ENCODE data around the gene NSUN7.
"Not testable (repeated sequence)": the region's sequence is repeated elsewhere in the genome, so short reads cannot be mapped to it uniquely, and the experiment has no call there.

NSUN7 gene, protein sequence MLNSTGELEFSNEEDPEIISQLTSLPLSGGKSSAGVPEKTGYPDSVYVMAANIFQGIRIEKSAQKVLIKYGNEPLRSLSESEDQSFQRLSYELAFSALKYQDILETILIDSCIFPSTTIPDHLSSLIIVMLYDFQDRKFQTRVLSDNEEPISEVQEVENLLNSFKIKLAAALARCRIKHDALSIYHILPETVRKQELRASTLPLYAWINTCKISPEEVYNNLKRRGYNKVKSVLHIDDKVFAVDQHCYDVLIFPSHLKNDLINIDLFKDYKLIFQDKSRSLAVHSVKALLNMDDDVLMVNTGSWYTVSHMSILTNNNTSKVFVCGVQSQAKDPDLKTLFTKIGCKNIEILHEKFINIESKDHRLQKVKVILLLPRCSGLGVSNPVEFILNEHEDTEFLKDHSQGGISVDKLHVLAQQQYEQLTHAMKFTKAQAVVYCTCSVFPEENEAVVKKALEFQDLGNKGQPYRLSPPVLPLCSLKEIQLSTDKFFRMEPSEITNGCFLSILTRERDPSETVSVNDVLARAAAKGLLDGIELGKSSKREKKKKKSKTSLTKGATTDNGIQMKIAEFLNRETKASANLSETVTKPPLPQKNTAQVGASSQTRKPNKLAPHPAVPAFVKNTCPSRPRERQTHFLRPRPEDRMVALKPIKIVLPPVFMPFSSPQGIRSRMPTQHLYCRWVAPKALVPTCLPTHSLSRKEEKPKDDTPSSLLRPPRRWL

DNA sequence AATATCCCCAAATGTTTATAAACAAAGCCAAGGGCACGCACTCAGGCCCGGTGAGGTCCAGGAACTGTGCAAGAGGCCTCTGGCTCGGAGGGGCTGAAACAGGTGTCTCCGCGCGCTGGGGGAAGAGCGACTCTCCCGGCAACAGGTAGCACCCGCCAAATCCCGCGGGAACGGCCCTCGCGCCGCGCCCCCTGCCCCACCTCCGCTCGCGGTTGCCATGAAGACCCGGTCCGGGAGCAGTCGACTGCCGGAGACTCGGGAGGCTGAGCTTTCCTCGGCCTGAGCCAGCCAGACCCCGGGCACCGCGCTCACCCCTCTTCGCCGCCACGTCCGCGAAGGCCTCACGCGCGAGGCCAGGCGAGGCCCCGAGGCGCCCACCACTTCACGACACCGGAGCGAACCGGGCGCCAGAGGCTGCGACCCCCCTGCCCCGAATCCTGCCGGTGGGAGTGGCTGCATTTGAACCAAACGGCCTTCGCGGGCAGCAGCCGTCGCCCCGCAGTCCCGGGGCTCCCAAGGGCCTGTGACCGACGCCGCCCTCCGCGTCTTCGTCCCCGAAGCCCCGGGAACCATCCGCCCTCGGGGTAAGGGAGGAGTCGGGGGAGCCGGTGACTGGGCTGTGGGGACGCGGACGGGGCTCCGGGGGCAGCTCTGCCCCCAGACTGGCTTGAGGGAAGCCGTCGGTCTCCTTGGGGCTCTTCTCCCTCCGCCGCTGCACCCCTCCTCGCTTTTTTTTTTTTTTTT lies at the start of gene NSUN7:
NSUN7 (plus strand) TSS at position 239 of the 744 bp plus-strand sequence. CDS start 739 bp downstream, outside the sequence.
- DNase-seq (ENCODE audit: low read depth): no peak

DNA sequence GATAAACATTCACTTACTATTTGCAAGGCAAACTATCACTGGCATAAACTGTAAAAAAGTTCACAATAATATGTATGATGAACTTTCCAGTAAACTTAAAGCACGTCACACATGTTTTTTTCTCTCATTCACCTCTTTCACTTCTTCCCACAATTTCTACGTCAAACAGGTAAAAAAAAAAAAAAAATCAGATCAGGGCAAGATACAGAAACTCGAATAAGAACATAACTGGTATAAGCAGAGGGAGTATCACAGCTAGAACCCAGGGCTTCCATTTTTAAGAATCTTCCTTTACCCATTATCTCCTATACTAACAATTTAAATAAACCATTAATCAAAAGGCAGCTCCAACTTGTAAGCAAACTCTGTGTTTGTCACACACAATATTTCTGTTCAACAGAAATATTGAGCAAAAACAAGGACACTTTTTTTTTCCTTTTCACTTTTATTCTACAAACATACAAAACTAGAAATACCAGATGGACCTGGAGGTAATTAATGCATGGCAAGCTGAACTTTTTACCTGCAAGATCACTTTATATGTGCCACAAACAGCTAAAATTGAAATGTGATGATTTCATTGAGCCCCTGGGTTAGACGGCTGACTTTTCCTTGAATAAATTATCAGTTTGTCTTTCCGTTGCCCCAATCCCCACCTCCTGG lies 47.5 kb upstream of the NSUN7 start:
- DNase-seq (ENCODE audit: low read depth): no peak

DNA sequence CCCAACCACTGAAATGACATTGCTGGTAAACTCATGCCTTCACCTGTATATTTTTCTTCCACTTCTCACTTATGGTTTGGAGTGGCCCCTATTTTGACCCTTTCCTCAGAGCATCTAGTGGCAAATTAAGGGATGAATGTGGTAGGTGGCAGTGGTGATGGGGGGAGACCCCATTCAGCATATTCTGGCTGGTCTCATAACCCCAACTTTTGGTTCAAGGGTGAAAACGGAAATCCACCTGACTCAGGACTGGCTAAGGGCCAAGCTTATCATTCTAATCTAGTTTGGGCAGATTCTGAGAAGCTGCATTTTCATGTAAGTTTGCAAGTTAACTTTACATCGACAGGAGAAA lies 47.0 kb upstream of the NSUN7 start:
- DNase-seq (ENCODE audit: low read depth): no peak

DNA sequence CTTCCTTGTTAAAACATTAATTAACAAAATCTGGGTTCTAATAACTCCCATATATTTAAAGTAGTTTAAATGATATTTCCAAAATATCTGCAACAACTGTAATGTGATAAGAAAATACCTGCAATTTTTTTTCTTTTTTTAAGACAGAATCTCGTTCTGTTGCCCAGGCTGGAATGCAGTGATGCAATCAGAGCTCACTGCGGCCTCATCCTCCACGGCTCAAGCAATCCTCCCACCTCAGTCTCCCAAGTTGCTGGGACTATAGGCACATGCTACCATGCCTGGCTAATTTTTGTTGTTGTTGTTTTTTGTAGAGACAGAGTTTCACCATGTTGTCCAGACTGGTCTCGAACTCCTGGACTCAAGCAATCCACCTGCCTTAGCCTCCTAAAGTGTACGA lies 45.7 kb upstream of the NSUN7 start:
- no peak for DNase-seq (ENCODE audit: low read depth)

DNA sequence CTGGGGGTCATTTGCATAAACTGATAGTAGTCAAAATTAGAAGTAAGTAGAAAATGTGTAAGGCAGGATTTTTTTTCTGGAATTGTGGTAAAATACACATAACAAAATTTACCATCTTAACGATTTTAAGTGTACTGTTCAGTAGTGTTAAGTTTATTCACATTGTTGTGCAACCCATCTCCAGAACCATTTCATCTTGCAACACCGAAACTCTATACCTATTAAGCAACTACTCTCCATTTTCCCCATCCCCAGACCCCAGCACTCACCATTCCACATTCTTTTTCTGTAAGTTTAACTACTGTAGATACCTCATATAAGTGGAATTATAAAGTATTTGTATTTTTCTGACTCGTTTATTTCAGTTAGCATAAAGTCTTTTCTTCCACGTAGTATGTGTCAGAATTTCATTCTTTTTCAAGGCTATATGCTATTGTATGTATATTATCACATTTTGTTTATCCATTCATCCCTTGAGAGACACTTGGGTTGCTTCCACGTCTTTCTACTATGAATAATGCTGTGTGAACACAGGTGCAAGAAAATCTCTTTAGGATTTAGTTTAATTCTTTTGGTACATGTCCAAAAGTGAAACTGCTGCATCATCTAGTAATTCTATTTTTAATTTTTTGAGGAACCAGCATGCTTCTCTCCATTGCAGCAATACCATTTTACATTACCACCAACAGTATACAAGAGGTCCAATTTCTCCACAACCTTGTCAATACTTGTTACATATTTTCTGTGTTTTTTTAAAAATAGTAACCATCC lies 39.1 kb upstream of the NSUN7 start:
- no peak for DNase-seq (ENCODE audit: low read depth)

DNA sequence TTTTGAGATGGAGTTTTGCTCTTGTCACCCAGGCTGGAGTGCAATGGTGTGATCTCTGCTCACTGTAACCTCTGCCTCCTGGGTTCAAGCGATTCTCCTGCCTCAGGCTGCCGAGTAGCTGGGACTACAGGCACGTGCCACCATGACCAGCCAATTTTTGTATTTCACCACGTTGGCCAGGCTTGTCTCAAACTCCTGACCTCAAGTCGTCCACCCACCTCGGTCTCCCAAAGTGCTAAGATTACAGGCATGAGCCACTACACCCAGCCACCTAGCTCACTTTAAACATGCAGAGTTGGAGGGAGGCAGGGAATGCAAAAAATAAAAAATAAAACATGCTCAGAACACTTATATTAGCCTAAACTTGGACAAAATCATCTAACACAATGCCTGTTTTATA lies 36.8 kb upstream of the NSUN7 start:
- not testable (repeated sequence) for DNase-seq (ENCODE audit: low read depth)

DNA sequence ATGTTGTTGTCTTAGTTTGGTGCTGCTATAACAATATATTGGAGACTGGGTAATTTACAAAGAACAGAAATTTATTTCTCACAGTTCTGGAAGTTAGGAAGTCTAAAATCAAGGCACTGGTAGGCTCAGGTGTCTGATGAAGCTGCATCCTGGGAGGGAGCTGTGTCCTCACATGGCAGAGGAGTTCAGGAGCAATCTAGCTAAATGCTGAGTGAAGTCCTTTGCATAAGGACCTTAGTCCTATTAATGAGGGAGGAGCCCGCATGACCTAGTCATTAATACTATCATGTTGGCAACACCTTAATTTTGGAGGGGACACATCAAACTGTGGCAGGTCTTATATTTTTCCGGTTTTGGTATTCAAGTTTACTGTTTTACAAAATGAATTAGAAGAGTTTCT lies 36.0 kb upstream of the NSUN7 start:
- DNase-seq (ENCODE audit: low read depth): no peak

DNA sequence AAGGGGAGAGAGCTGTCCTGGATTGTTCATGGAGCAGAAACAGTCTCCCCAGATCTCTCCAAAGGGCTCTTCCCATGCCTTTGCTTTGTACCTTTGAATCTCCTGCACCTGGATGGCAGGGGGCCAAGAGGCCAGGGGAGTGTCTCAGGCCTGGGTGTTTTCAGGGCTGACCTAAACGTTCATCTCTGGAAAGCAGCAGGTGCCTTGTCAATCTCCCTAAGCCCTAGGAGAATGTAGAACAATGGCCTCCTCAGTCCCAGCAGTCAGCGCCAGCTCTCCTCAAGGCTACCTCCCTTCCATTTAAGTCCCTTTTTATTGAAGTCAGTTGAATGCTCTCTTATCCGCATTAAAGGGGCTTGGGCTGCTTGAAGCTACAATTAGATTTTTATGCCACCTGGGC lies 31.2 kb upstream of the NSUN7 start:
- no peak for DNase-seq (ENCODE audit: low read depth)

DNA sequence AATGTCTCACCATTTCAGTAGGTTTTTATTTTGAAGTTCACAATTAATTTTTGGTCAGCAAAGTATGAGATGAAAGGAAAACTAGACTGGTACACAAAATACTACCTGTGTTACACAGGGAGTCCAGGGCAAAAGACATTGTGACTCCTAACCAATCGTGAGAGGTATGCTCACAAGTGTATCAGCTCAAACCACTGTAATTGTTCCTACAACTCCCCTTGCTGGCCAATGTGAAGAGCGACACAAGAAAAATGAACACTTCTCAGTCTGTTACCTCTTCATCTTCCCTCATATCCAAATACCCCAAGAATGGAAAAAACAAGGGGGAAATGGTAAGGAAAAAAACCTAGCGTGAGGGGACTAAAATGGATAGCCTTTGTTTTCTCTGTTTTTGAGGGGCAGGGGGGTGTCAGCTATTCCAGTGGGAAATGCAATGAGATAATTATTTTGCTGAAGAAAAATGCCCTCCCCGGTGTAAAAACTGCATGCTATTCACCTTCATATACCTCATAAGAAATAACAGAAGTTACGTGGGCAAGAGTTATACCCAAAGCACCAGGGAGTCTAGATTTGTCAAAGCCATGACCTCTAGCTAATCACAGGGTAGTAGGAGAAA lies 30.6 kb upstream of the NSUN7 start:
- DNase-seq (ENCODE audit: low read depth): peak; percentile 54

DNA sequence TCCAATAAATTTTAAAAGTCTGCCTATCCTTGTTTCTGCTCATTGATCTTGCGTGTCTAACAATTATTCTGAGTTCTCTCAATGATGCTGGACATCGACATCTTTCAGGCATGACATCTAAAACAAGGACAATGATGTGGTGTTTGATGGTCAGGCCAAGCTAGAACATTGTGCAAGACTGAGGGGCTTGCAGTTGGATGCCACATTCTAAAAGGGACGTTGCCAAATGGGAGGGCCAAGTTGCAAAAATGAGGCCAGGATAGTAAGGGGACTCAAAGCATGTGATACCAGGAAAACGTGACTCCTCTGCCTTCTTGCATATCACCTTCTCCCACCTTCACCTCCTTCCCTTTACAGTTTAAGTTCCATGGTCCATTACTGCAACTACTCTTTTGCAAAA lies 29.4 kb upstream of the NSUN7 start:
- no peak for DNase-seq (ENCODE audit: low read depth)

DNA sequence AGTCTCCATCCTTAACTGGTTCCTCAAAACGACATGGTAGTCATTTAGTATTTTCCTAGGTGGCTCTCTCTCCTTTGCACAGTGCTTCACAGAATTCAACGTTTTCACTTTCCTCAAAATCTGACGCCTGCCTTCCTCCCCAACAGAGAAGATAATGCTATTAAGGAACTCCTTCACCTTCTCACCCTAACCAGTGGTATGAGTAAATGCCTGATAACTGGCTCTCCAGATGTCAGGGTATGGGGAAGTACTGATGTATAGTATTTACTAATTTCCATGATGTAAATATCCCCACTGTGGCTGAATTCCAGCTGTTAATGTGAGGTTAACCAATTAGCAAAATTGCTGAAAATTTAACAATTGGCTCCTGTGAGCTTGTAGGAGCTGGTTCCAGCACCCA lies 28.8 kb upstream of the NSUN7 start:
- no peak for DNase-seq (ENCODE audit: low read depth)

DNA sequence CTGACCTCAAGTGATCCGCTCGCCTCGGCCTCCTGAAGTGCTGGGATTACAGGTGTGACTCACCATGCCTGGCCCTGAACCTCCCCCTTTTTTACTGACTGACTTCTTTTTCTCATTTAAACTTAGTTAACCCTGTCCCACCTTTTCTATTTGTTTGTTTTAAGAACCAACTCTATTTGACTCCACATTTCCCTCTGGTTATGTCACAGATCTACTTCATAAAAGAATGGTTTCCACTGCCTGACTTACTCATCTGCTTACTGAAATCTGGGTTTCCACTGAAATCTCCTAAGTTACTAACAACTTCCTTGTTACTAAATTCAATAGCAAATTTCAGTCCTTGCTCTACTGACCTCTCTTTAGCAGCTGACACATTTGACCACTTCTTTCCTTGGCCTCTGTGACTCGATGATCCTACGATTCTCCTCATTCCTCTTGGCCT lies 28.0 kb upstream of the NSUN7 start:
- DNase-seq (ENCODE audit: low read depth): peak; percentile 11

DNA sequence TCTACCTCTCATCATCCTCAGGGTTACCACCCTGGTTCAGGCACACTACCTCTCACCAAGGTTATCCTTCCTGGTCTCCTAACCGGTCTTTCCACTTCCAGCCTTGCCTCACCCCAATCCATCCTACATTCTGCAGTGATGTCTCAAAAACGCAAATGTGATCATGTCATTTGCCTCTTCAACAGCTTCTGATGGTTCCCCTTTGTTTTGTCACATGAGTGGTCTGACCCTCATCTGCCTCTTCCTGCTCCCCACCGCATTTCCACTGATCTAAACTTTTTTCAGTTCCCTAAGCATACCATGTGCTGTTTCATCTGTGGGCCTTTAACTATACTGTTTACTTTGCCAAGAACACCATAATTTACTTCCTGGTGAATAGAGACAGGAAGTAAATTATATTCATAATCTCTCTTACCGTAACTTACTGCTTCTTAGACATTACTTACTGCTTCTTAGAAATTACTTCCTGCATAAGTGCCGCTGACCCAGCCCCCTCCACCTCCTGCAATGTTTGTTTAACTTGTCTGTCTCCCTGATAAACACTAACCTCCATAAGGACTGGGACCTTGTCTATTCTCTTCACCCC lies 27.1 kb upstream of the NSUN7 start:
- DNase-seq (ENCODE audit: low read depth): no peak

DNA sequence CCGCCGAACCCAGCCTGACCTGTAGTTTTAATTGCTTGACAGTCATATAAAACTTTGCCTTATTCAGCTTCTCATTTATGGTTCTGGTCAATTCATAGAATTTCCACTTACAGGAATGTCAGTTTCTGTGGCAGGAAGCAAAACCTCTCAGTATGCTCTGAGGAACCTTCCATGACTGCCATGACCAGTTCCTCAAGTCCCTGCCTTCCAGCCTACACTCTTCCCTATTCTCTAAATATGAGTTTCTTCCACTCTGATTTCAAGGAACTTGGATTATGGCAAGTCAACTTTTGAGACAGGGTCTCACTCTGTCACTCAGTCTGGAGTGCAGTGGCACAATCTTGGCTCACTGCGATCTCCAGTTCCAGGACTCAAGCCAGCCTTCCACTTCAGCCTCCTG lies 26.0 kb upstream of the NSUN7 start:
- no peak for DNase-seq (ENCODE audit: low read depth)

DNA sequence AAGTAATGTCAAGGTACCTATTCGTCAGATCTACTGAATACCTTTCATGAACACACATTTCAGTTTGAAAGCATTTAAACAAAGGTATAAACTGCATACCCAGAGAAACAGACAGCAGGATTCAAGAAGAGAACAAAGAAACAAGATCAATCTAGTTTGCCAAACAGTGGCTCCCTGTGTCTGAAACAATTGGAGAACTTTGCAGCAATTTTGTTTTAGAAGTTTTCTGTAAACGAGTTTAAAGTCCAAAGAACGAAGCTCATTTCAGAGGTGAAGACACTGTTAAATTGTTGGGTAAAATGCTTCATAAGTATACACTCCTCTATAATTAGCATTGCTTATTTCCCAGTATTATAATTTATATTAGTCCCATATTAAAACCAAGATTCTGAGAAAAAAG lies 21.4 kb upstream of the NSUN7 start:
- DNase-seq (ENCODE audit: low read depth): no peak

DNA sequence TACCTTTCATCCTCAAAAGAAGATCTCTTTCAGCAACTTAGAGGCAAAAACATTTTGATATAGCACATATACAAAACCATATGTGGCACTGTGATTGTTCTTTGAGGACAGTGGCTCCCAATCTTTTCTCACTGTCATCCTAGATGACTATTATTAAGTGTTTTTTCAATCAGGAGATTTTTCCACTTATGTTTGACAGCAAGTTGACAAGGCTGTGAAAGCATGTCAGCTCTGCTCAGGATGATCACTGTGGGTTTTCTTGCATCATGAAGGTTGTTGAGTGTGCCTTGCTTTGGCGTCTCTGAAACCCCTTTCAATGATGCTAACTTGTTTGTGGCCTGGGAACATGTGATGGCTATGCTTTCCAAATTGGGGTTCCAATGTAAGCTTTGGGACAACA lies 20.2 kb upstream of the NSUN7 start:
- no peak for DNase-seq (ENCODE audit: low read depth)

DNA sequence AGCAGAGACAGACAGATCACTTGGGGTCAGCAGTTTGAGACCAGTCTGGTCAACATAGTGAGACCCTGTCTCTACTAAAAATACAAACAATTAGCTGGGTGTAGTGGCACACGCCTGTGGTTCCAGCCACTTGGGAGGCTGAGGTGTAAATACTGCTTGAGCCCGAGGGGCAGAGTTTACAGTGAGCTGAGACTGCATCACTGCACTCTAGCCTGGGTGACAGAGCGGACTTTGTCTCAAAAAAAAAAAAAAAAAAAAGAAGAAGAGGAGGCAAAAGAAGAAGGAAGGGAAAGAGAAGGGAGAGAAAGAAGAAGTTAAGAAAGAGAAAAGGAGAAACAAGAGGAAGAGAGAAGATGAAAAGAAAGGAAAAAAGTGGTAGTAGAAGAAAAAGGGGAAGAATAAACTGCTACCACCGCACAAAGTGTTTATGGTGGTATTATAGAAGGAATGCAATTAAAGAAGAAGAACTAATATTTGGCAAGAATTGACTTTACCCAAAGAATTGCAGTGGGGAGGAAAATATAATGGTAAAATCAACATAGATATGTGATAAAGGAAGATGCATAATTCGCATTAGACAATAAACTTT lies 19.6 kb upstream of the NSUN7 start:
- DNase-seq (ENCODE audit: low read depth): no peak

DNA sequence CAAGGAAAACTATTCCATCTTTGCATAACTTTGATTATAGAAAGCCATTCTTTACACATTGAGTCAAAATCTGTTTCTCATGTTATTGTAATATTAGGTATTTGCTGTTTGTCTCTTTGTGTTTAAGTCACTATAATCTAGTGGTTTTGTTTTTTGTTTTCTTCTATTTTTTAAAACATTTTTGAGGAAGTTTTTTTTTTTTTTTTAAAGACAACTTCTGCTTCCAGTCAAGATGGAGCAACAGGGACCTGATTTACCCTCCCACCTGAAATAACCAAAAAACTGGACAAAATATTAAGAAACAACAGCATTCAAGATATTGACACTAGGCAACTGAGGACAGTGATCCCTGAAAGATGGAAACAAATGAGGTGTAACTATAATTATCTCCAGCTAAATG lies 18.4 kb upstream of the NSUN7 start:
- DNase-seq (ENCODE audit: low read depth): no peak

DNA sequence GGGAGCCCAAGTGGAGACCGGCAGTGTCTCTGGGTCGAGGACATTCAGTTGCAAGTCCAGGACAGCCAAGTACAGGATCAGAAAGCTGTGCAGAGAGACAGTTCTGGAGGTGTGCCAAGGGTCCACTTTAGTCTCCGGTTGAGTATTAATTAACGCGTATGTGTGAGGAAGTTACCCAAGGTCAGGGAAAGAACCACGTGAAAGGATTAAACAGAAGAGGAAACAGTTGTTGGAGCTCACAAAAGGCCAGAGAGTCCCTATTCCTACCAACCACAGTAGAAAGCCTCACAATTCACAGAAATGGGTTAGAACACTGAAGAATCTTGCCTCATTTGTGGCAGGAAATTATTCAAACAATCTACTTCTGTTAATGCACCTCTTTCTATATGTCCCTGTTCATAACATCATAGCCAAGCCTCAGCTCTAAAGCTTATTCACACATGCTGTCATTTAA lies 17.9 kb upstream of the NSUN7 start:
- no peak for DNase-seq (ENCODE audit: low read depth)

DNA sequence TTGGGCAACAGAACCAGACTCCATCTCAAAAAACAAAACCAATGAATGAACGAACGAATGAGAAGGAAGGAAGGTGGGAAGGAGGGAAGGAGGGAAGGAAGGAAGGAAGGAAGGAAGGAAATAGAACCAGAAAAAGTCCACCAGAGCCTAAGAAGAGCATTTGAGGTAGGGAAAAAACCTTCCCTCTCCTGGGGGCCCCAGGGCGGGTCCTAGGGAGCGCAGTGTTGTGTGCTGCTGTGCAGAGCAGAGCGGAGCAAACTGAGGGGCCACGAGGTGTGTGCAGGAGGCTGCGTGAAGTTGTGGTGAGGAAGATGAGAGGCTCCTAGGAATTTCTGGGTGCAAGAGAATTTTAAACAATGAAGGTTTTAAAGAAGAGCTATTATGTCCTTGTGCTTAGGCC lies 16.0 kb upstream of the NSUN7 start:
- DNase-seq (ENCODE audit: low read depth): no peak

Measured in EH (cell line).